Limb (tissue), 2 donors: ENCODE measurements around the gene HSH2D.
"Not testable (repeated sequence)": the region's sequence is repeated elsewhere in the genome, so short reads cannot be mapped to it uniquely, and the experiment has no call there.

Experiments used
- DNase-seq, 2 donors: peaks; one replicate each; pipeline ENCODE4 v3.0.0-alpha.2; 2016; ENCODE audit errors: extremely low spot score in 2 of 2

Gene HSH2D

GRCh38 chr19:16154557-16154956 lies 11.1 kb downstream of the HSH2D start:
- DNase-seq: no peak

- DNase-seq: no peak
Measured at GRCh38 chr19:16155128-16155527, 11.6 kb downstream of the HSH2D start.

GRCh38 chr19:16156904-16157303 lies 13.4 kb downstream of the HSH2D start:
- no peak for DNase-seq

GRCh38 chr19:16157601-16158000 lies 14.1 kb downstream of the HSH2D start:
- no peak for DNase-seq

- DNase-seq: no peak
Measured at GRCh38 chr19:16159655-16160054, 16.2 kb downstream of the HSH2D start.

- no peak for DNase-seq
Measured at GRCh38 chr19:16160445-16160942, 17.0 kb downstream of the HSH2D start.

GRCh38 chr19:16160943-16161560 lies 17.6 kb downstream of the HSH2D start:
- no peak for DNase-seq

GRCh38 chr19:16161840-16162239 lies 18.4 kb downstream of the HSH2D start:
- no peak for DNase-seq

- DNase-seq: no peak
Measured at GRCh38 chr19:16164222-16164890, 20.9 kb downstream of the HSH2D start.

- no peak for DNase-seq
Measured at GRCh38 chr19:16166417-16166816, 22.9 kb downstream of the HSH2D start.

GRCh38 chr19:16167055-16167454 lies 23.6 kb downstream of the HSH2D start:
- DNase-seq: no peak

GRCh38 chr19:16168465-16169081 lies 25.1 kb downstream of the HSH2D start:
- no peak for DNase-seq

GRCh38 chr19:16170134-16170533 lies 26.6 kb downstream of the HSH2D start:
- no peak for DNase-seq

GRCh38 chr19:16175954-16176353 lies 32.5 kb downstream of the HSH2D start:
- no peak for DNase-seq

- not testable (repeated sequence) for DNase-seq
Measured at GRCh38 chr19:16178866-16179265, 35.4 kb downstream of the HSH2D start.

GRCh38 chr19:16180611-16181010 lies 37.1 kb downstream of the HSH2D start:
- peak in 1 of 2 donors; percentile 26 for DNase-seq

- no peak for DNase-seq
Measured at GRCh38 chr19:16184665-16185122, 41.2 kb downstream of the HSH2D start.

- peak; percentile 99 for DNase-seq
Measured at GRCh38 chr19:16185123-16185767, 41.8 kb downstream of the HSH2D start, which contains the start of gene FAM32A. TSS of gene FAM32A (plus strand) at chr19:16185410. CDS start at chr19:16185443, 33 bp downstream.

- DNase-seq: peak; percentile 25 to 69
Measured at GRCh38 chr19:16185768-16186123, 42.3 kb downstream of the HSH2D start.

GRCh38 chr19:16188521-16188920 lies 45.0 kb downstream of the HSH2D start:
- DNase-seq: no peak

- DNase-seq: no peak
Measured at GRCh38 chr19:16190198-16190597, 46.7 kb downstream of the HSH2D start.

GRCh38 chr19:16190736-16191135 lies 47.3 kb downstream of the HSH2D start:
- no peak for DNase-seq
